Measurements from ENCODE around the gene RGS3.

DNA sequence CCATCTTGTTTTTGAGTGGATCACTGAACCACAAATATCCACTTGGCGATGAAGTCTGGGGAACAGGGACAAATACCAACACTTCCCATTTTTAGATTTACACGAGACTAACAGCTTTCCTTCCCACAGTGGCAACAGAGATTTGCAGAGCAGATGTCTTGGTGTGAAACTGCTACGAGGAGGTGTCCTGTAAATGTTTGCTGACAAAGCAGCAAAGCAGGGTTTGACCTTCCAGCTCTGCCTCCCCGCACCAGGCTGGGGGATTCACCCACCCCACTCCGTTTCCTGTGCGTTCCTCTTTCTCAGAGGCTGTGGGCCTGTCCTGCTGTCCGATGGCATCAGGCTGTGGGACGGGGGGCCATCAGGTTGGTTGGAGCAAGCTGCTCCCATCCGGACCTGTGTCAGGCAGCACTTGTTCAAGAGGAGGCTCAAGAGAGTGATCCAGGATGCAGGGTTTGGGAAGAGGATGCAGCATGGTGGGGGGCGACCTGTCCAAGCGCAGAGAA, 693 bp upstream of the RGS3 start:
- TF ChIP-seq, protein P1, sequence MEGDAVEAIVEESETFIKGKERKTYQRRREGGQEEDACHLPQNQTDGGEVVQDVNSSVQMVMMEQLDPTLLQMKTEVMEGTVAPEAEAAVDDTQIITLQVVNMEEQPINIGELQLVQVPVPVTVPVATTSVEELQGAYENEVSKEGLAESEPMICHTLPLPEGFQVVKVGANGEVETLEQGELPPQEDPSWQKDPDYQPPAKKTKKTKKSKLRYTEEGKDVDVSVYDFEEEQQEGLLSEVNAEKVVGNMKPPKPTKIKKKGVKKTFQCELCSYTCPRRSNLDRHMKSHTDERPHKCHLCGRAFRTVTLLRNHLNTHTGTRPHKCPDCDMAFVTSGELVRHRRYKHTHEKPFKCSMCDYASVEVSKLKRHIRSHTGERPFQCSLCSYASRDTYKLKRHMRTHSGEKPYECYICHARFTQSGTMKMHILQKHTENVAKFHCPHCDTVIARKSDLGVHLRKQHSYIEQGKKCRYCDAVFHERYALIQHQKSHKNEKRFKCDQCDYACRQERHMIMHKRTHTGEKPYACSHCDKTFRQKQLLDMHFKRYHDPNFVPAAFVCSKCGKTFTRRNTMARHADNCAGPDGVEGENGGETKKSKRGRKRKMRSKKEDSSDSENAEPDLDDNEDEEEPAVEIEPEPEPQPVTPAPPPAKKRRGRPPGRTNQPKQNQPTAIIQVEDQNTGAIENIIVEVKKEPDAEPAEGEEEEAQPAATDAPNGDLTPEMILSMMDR (IDR thresholded peaks at IDR 0.05) = no peak
- TF ChIP-seq POLR2A (IDR thresholded peaks at IDR 0.05) = no peak
